CD1c-positive myeloid dendritic cell (primary cell): ENCODE data around the gene KRTAP10-8.
"Not testable (repeated sequence)": the region's sequence is repeated elsewhere in the genome, so short reads cannot be mapped to it uniquely, and the experiment has no call there.

Experiments used
- DNase-seq: peaks from one replicate; pipeline ENCODE4 v3.0.0-alpha.2; 2016; ENCODE audit errors: extremely low spot score

The KRTAP10-8 gene, protein sequence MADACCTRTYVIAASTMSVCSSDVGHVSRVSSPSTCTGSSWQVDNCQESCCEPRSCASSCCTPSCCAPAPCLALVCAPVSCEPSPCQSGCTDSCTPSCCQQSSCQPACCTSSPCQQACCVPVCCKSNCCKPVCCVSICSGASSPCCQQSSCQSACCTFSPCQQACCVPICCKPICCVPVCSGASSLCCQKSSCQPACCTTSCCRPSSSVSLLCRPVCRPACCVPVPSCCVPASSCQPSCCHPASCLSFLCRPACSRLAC

DNA sequence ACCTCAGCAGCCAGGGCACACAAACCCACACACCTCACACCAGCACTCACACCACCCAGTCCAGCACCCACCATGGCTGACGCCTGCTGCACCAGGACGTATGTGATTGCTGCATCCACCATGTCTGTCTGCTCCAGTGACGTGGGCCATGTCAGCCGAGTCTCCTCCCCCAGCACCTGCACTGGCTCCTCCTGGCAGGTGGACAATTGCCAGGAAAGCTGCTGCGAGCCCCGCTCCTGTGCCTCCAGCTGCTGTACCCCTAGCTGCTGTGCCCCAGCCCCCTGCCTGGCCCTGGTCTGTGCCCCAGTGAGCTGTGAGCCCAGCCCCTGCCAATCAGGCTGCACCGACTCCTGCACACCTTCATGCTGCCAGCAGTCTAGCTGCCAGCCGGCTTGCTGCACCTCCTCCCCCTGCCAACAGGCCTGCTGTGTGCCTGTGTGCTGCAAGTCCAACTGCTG, at the start of gene KRTAP10-8:
Gene KRTAP10-8, plus strand, starts transcription at position 51 of the 458 bp plus-strand sequence. Its CDS starts 22 bp downstream, at position 73.
- no peak for DNase-seq

DNA sequence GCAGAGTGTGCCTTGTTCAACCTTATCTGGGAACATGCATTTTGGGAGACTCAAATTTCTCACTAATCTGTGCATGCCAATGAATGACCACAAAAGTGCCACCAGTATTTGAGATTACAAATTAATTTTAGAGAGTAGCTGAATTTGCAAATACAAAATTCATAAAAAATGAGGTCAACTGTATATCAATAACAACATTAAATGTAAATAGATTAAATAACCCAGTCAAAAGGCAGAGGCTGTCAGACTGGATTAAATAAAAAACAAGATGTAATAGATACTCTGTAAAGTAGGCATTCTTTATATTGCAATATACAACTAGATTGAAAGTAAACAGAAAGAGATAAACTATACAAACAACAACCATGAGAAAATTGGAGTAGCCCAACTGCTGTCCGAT, 47.8 kb upstream of the KRTAP10-8 start:
- no peak for DNase-seq

DNA sequence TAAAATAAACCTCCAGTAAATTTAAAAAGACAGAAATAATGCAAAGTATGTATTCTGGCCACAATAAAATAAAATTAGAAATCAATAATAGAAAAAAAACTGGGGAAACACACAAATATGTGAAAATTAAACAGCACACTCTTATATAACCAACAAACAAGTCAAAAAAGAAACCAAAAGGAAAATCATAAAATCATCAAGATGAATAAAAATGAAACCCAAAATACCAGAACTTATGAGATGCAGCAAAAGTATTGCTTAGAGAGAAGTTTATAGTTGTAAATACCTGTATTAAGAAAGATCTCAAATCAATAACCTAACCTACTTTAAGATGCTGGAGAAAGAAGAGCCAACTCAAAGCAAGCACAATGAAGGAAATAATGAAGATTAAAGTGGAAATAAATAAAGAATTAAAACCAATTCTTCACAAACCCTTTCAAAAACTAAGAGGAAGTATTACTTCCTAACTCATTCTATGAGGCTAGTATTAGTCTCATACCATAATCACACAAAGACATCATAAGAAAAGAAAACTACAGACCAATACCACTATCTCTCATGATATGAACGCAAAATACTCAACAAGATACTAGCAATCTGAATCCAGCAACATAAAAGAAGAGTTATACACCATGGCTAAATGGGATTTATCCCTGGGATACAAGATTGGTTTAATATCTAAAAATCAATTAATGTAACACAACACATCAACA, 46.8 kb upstream of the KRTAP10-8 start:
- DNase-seq = peak; percentile 18

DNA sequence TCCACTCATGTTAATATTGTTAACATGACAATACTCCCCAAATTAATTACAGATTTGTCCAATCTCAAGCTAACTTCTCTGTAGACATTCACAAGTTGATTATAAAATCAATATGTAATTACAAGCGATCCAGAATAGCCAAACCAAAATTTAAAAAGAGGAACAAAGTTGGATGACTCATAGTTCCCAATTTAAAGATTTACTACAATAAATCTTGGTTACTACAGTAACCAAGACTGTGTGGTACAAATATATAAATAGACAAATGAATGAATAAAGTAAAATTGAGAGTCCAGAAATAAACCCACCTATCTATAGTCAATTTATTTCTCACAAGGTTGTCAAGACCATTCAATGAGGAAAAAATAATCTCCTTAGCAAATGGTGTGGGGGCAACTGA, 45.5 kb upstream of the KRTAP10-8 start:
- peak; percentile 78 for DNase-seq

DNA sequence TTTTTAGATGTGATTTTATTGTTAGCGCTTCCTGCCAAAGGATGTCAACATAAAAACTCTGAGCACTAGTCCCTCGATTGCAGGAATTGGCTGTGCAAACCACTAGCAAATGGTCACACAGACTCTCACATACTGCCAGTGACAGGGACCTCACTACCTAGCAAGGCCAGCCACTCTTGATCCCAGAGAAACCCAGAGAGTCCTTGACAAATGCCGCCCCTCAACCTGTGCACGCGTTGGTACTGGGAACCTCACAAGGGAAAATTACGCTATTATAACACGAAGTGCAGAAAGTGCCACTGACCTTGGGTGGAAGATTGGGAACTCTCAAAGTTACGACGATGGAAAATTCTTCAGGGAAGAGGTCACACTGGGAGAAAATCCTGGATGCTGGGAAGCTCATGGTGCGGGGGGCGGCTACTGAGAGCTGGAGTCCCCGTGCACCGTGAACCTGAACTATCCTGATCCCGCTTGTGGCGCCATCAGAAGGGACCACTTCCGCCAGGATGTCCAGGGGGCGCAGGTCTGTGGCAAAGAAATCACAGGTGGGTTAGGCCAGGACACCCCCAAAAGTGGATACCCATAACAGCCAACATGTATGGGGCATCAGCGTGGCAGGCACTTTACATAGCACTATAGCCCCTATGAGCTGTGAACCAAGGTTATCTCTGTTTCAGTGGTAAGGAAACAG, 44.3 kb upstream of the KRTAP10-8 start:
- DNase-seq = no peak

DNA sequence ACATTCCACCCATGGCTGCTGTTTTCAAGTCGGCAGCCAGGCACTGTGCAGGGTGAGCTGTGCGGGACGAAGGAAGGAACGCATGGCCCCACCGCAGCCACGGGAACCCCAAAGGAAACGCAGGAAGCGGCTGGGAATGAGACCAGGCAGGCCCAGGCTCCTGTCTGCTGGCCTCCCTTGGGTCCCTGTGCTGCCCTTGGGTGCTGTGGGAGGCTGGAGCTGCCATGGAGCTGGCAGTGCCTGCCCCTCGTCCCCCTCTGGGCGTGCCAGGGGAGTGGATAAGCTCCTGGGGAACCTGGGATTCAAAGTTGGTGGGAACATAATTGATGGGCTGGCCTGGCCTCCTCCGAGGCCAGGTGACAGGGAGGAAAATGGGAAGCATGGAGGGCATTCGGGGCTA, 43.6 kb upstream of the KRTAP10-8 start:
- DNase-seq = no peak

DNA sequence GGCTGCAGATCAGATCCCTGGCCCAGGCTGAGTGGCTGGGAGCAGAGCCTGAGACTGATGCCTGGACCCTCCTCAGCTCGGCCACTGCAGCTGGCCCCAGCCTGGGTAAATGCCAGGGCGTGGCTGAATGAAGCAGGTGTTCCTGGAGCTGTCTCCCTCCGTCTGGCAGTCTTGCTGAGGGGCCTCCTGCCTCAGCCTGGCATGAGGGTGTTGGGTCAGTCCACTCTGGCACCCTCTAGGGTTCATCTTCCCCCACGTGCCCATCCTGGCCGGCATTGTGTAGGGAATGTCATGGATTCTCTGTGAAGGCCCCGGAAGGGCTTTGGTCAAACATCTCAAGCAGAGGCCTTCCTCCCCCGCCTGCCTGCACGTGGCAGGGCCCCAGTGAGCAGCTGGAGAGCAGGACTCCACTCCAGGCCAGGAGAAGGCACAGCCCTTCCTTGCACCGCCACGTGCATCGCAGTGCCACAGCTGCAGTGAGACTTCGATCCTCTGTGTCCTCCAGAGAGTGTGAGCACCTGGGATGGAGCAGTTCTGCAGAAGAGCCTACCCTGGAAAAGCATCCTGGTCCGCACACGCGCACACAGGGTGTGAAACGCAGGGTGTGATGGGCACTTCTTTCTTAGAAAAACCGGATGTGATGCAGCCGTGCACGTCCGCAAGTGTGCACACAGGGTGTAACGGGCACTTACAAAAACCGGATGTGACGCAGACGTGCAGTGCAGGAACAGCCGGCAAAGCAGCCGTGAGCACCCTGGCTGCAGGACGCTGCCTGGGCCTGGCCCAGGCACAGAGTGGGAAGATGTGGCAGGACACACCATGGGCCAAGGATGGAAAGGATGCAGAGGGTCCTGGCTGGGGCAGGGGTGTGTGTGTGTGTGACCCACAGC, 43.0 kb upstream of the KRTAP10-8 start:
- no peak for DNase-seq

DNA sequence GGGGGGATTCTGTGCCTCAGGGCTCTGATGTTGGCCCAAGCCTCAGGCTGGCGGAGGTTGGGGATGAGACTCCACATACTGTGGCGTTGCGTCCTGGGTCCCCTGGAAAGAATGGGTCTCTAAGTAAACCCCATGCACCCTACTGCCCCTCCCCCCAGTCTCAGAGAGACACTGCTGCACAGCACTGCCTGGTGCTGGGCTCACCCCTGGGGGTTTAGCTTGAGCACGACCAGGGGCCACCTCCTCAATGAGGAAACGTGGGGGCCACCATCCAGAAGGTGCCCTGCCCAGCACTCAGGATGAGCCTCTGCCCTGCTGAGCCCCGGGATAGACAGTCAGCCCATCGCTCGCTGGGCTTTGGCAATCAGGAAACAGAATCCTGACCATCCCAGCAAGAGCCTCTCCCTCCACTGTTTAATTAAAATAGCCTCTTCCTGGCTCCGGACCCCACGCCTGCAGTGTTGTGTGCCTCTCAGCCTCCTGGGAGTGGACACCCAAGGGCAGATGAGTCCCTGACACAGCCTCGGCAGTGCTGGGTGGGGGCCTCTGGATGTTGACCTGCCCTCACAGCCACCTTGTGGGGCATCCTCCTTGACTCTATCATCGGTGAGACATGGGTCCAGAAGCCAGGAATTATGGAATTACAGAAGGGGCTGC, 41.9 kb upstream of the KRTAP10-8 start:
- no peak for DNase-seq

DNA sequence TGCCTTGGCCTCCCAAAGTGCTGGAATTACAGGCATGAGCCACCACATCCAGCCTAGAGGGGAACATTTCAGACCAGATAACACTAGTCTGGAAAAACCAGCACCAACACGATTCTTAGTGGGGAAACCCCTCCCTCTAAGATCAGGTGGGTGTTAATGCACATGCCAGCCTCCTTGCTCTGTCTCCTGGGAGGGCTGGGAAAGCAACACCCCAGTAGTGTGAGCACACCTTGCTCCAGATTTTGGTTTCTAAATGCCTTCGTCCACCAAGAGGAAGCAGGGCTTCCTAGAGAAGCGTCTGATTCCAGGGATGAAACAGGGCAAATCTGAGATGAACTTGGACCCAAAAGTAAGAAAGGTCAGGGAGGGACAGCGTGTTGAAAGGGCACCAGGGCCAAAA, 40.6 kb upstream of the KRTAP10-8 start:
- no peak for DNase-seq

DNA sequence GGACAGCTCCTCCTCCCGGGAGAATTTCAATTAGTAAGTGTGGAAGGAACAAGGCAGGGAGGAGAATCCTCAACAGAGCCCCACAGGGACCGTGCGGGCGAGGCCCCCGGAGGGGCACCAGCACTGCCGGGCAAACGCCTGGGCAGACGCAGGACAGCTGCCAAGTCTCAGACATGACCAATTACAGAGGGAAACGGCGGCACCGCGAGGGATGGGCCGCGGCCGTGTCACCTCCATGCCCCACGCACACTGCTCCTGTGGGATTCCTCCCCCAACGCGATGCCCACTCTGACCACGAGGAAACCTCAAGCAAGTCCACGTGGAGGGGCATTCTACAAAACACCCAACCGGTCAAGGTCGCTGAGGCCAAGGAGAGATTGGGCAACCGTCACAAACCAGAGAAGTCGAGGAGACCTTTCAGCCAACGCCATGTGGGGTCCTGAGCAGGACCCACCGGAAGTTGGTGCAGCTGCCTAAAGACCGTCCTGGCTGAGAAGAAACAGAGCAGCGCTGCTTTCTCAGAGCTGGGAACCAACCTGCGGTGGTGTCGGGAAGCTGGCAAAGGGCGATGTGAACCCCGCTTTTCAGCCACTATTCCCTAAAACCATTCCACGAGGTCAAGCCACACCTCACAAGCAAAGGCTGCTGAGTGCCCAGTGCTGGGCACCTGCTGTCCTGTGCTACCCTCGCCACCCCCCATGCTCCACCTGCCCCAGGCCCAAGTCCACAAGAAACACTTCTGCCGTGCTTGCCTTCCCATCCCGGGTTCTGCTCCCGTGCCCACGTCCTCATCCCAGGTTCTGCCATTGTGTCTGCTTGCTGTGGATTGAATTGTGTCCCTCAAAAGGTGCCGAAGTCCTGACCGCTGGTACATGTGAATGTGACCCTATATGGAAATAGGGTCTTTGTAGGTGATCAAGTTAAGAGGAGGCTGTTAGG, 39.8 kb upstream of the KRTAP10-8 start:
- no peak for DNase-seq

DNA sequence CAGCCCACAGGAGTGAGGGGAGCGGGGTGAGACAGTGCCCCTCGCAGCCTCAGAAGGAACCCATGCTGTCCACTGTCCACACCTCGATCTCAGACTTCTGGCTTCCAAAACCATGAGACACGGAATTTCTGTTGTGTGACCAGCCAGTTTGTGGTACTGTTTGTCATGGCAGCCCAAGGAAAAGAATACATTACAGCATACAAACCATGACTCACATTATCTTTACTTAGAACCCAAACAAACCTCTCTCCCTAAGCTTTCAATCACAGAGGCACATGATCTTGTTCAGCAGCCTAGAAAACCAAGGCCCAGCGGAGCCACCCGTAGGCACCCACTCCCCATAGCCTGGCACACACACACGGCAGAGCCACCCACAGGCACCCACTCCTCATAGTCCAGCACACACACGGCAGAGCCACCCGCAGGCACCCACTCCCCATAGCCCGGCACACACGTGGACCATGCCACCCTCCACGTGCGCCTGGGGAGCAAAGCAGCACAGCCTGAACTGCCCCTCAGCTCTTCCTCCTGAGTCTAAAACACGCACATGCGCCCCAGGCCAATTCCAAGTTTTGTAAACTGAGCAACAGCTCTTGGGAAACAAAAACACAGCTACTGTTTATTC, 38.8 kb upstream of the KRTAP10-8 start:
- no peak for DNase-seq

DNA sequence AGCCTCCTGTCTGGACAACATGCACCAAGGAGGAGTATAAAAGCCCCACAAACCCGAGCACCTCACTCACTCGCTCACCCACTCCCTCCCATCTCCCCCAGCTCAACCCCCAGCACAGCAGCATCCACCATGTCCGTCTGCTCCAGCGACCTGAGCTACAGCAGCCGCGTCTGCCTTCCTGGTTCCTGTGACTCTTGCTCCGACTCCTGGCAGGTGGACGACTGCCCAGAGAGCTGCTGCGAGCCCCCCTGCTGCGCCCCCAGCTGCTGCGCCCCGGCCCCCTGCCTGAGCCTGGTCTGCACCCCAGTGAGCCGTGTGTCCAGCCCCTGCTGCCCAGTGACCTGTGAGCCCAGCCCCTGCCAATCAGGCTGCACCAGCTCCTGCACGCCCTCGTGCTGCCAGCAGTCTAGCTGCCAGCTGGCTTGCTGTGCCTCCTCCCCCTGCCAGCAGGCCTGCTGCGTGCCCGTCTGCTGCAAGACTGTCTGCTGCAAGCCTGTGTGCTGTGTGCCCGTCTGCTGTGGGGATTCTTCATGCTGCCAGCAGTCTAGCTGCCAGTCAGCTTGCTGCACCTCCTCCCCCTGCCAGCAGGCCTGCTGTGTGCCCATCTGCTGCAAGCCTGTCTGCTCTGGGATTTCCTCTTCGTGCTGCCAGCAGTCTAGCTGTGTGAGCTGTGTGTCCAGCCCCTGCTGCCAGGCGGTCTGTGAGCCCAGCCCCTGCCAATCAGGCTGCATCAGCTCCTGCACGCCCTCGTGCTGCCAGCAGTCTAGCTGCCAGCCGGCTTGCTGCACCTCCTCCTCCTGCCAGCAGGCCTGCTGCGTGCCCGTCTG, 38.0 kb upstream of the KRTAP10-8 start, which contains the start of gene KRTAP10-4:
Gene KRTAP10-4, plus strand, starts transcription at position 100 of the 827 bp plus-strand sequence. Its CDS starts 30 bp downstream, at position 130.
- DNase-seq = not testable (repeated sequence)

DNA sequence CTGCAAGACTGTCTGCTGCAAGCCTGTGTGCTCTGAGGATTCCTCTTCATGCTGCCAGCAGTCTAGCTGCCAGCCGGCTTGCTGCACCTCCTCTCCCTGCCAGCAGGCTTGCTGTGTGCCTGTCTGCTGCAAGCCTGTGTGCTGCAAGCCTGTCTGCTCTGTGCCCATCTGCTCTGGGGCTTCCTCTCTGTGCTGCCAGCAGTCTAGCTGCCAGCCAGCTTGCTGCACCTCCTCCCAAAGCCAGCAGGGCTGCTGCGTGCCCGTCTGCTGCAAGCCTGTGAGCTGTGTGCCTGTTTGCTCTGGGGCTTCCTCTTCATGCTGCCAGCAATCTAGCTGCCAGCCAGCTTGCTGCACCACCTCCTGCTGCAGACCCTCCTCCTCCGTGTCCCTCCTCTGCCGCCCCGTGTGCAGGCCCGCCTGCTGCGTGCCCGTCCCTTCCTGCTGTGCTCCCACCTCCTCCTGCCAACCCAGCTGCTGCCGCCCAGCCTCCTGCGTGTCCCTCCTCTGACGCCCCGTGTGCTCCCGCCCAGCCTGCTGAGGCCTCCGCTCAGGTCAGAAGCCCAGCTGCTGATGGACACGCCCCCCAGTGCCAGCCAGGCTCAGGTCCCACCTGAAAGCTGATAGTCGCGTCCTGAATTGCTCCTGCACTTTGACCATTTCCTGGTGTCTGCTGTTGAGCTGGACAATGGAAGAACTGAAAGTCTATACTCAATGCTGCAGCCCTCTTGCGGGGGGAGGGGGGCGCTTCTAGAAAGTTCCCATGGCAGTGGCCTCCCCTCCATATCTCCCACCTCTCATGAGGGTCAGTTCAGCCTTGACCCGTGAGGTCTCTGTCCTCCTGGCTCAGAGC, 37.2 kb upstream of the KRTAP10-8 start:
- DNase-seq = no peak

DNA sequence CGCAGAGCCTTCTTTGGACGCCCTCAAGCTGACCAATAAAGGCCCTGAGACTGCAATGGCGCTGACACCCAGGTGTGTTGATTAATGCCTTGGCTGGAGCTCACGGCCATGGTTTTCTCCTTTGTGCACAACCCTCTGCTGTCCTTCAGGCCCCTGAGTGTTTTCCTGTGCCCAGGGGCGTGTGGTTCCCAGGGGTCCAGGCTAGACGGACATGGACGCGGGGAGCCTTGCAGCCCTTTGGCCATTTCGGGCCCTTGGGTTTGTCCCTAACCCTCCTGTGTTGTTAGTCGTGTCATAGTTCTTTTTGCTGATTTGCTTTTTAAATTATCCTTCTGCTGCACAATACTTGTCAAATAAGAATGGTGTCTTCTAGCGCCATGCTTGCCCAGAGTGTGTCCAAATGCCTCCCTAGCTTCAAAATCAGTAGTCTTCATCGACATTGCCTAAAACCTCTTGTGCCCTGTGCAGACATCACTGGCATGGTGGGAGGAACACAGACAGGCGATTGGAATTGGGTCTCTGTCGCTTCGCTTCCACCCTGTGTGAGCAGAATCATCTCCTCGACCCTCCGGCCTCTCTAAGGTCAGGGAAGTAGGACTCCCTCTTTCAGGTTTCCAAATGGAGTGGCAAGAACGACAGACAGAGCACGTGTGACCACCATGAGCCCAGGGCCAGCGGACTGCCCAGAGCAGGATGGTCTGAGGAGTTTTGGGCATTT, 36.4 kb upstream of the KRTAP10-8 start:
- DNase-seq = no peak

DNA sequence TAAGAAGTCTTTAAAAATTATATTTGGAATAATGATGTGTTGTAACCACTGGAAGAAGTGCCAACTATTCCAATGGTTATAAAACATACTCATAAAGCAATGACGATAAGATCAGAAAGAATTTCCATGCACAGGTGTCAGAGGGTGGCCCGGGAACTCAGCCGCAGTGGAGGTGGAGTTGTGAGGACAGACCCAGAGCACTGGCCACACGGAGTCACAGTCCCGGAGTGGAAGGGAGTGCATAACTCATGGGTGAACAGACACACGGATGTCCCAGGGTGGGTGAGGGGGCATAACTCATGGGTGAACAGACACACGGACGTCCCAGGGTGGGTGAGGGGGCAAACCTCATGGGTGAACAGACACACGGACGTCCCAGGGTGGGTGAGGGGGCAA, 35.9 kb upstream of the KRTAP10-8 start:
- DNase-seq = no peak

DNA sequence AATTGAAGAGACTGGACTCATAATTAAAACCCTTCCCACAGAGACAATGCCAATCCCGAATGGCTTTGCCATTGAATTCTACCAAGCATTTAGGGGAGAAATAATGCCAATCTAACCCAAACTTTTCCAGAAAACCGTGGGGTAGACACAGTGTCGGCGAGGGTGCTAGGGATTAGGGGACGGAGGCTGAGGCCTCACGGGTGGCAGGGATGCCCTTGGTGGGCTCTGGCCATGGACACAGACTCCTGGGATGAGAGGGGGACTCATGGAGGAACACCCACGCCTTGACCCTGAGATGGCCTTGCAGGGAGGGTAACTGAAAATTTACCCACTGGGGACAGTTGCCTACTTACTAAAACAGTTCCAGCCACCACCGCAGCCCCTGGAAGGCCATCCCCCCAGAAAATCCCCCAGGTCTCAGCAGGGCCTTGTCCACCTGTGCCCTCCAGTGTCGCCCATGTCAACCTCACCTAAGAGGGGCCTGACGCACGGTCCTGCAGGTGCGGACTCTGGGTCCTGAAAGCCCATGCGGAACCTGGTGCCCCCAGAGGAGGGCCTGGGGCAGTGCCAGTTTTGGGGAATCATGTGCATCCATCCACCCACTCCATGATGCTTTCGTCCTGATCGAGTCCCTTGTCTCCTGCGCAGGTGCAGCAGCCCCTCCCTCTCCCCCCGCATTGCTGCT, 33.4 kb upstream of the KRTAP10-8 start:
- no peak for DNase-seq
